HTR-8/SVneo (cell line): ENCODE data around the gene CD58.
"Not testable (repeated sequence)": the region's sequence is repeated elsewhere in the genome, so short reads cannot be mapped to it uniquely, and the experiment has no call there.

Source experiments
- DNase-seq: peaks from one replicate; pipeline ENCODE4 v3.0.0; 2011; ENCODE audit warnings: low spot score, mixed read lengths; ENCODE audit not compliant: insufficient read length
- FAIRE-seq: peaks from 2 replicates; lab custom pipeline; 2011; peaks lifted over from hg19 to GRCh38; lab: Jason Lieb, UNC

Gene CD58

DNA sequence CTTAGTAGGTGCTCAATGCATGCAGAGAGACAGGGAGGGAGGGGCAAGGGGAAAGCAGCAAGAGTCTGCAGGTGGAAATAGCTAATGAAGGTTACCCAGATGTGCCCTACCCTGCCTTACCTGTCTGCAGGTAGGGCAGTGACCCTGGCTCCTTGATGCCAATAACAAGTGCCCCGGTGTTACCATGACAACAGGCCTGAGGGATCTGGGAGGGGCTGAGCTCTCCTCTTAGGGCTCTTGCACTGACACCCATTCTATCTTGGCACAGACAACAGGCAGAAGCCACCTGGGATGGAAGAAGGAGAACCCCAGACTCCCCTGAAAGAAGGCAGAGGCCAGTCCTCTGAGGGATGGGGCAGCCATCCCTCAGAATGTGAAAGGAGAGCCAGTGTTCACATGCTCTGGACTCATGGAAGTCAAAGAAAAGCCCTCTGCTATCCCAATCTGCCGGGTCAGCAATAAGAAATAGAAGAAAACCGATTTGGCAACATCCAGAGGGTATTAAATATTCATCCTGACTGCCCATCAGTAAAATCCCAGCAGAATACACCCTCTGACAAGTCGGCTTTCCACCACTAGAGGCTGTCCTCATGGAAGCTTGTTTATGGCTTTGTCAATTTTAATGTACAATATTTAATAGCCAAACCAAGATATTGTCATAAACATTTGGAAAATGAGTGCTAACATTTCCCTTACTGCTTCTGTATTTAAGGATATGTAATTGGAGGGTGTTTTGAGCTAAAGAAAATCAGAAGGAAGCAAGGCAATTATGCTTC is 24.4 kb upstream of the CD58 start:
- DNase-seq, FAIRE-seq: not testable (repeated sequence)

DNA sequence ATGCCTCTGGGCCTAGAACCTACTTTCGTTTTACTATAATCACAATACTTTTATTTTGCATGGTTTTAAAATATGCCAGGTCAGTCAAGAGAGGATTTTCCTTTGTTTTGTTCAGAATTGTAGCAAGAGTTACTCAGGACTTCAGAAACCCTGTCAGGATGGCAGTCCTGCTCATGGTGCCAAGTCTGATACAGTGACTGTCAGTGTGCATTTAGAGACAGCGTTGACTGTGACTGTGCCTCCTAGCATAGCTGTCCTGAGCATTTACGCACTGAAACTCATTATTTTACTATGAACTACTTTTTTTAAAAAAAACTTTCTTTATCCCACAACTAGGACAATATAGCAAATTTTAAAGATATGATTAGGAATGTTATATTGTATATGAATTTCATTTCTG is 23.2 kb upstream of the CD58 start:
- FAIRE-seq, DNase-seq: not testable (repeated sequence)

DNA sequence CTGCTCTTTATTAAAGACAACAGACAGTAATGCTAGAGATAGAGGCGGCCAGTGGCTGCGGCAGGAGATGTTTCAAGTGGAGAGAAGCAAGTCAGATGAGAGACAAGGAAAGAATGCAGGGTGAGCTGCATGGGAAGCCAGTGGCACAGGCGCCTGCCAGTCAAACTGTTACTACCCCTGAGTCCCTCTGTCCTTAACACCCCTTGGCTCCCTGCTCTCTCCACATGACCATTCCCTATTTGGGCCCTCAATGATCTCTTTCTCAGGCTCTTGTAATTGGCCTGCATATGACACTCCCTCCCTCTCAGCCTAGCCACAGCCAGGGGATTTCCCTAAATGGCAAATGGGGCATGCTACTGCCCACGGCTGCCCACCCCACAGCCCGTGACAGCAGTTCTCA is 22.6 kb upstream of the CD58 start:
- not testable (repeated sequence) for DNase-seq, FAIRE-seq

DNA sequence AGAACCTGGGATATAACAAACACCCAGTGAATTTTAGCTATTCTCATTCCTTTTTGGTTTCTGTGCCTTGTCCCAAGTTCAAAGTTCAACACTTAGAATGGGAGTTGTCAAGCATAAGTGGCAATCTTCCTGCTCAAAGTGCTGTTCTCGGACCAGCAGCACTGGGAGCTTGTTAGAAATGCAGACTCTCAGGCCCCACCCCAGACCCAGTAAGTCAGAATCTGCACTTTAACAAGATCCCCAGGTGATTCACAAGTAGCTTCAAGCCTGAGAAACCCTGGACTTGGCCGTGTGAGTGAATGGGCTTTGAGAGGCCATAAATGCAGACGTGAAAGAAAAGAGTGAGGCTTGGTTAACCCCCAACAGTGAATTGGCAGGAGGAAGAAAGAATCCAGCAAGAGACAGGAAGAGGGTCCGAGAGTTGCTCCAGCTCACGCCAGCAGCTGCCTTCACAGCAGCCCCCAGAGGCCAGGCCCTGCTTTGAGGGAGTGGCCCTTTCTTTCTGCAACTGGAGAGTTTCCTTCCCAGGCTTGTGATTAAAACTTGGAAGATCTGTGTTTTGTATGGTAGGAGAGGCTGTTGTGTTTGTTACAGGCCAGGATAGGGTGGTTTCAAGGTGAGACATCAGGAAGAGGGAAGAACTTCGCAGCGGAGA is 21.3 kb upstream of the CD58 start:
- DNase-seq, FAIRE-seq: not testable (repeated sequence)

DNA sequence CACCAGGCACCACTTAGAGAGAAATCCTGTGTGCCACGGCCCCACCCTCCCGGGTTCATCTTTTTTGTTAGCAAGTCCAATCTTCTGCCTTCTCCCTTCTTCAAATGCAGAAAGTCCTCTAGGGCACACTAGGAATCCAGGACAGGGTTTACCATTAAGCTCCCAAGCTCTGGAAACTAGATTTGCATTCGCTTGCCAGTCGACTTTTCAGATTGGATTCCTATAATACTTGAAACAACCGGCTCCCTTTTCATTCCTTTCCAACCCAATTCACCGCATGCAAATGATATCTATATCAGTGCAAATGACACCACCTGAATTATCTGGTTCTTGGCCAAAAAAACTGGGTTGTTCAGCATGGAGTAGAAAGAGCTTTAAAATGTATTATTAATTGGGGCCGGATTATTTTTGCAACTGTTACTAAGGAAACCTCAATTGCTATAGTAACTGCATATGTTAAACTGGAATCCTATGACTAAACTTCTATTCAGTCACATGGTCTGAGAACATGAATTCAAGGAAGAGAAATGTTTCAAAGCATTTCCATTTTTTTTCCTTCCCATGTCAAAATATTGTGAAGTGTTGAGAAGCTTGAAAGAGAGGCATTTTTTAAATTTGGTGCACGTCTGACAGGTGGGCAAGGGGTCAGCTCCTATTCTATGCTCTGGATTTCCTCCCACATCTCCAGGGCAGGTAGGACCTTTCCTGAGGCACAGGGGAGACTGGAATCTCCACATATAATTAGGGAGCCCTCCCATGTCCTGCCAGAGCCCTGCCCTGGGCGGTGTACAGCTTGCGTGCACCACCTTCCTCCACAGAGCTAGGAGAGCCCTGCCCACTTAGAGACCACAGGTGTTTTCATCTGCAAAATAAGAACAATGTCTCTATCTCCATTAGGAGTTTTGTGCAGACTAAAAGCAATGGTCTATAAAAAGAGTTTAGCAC is 20.5 kb upstream of the CD58 start:
- not testable (repeated sequence) for FAIRE-seq, DNase-seq

DNA sequence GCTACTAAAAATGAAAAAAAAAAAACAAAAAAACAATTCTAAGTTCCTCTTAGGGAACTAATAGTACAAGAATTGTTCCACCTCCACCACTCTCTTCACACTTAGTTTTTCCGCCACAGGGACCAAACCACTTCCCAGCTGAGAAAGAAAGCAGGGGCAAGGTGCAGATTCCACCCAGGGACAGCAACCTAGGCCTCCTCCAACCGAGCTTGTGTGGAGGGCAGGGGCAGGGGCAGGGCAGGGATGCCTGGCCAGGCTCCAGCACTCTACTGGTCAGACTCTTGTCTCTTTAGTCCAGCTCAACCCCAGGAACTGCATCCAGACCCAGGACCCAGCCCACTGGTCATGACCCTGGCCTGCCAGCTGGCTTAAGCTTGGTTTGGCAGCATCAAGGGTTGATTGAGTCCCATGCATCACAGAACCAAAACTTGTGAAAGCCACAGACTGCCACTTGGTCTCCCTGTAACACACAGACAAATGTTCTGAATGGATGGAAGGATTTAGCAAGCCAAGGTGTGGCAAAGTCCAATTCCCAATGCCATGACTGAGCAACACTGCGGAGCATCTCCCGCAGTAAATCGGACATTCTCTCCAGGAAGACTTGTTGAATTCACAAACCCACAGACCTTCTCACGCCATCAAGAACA is 19.7 kb upstream of the CD58 start:
- not testable (repeated sequence) for FAIRE-seq, DNase-seq

DNA sequence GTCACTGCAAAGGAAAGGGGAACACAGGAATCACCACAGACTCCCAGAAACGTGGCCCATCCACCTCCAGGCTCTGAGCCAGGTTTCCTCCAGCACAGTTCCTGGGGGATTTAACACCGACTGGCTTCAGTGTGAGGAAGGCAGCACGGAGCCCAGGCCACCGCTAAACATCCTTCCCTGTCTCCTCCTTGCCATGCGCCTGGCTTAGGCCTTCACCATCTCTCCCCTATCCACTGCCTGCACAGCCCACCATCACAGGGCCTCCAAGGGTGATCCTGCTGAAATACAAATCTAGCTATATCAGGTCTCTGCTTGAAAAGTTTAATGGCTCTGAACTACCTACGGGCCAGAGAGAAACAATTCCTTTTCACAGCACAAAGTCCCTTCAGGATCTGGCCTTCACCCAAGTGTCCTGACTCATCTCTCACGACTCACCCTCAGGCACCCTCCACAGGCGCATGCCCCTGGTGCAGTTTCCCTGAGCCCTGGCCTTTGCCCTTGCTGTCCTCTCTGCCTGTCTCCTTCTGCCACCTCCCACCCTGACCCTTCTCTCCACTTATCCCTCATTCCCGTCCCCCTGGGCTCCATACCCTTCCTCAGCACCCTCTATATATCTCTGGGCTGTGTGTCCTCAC is 18.4 kb upstream of the CD58 start:
- not testable (repeated sequence) for DNase-seq, FAIRE-seq

DNA sequence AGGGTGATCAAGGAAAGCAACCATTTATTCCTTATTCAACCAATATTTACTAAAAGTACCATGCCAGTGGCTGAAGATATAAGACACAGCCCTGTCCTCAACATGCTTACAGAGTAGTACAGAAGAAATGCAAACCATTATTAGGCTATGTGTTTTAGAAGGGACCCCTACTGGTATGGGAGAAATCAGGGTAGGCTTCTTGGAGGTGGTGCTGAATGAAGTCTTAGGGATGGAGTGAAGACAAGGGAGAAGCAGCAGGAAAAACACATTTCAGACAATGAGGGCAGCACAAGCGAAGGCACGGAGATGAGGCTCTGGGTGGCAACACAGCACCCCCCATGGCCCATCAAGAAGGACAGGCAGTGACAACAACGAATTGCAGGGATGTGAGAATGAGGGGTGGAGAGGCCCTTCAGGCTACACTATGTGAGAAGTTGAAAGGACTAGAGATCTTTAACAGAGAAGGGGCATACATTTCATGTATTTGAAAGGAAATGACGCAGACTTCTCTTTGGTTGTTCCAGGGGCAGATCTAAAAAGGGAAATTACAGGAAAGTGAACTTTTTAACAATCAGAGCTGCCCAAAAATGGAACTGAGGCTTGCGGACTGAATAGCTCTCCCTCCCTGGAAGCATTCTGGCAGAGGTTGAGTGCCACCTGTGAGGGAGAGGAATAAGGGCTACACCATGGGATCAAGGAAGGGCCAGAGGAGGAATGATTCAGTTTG is 16.8 kb upstream of the CD58 start:
- no peak for DNase-seq
- no peak for FAIRE-seq

DNA sequence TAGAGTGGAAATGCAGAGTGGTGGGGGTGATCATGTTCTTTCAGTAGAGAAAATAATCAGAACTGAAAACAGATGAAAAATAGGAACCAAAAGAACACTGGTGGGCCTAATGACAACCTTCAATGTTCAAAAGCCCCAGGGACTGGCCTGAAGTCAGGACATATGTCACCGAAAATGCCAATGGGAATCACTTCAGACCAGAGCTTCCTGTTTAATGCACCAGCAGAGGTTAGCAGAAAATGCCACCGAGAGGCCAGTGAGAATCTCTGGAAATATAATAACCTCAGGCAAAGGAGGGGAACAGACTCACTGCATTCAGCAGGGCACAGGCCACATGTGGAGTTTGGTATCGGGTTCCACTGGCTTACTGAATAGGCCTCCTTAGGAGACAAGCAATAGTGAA is 15.9 kb upstream of the CD58 start:
- no peak for FAIRE-seq
- no peak for DNase-seq

DNA sequence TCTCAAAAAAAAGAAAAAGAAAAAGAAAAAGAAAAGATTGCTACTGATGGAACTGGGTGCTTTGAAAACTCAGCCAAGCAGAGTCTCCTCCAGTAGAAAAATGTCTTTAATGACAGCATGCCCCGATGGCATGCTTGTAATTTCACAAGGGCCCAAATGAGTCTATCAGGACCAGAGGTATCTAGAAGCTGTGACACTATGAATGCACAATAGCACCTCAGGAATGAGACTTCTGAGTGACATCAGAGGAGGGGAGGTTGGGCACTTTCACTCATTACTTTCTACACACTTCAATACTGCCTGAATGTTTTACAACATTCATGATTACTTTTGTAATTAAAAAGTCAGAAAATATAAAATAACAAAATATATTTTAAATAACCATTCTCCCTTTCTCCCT is 15.1 kb upstream of the CD58 start:
- DNase-seq = no peak
- FAIRE-seq = no peak

DNA sequence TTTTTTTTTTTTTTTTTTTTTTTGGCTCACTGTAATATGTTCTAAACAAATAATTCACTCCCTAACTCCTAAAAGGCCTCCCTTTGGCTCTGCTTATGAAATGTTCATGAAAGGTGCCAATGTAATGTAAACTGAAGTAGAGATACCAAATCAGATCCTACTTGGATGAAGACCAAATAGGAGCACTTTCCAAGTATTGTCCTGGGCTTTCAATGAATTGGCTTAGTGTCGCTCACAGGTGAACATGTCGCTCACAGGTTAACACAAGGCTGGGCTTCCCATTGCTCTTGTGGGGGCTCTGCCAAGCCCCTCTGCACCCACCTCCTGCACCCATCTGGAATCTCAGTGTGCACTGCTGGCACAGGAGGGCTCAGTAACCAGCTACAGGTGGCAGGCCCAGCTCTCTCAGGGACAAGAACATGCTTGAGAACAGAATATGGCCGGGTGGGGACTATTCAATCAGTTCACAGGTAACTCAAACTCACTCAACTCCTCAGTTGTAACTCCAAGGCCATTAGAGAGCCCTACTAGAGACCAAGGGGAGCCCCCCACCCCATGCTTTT is 10.6 kb upstream of the CD58 start:
- DNase-seq (no peak), FAIRE-seq (no peak)

DNA sequence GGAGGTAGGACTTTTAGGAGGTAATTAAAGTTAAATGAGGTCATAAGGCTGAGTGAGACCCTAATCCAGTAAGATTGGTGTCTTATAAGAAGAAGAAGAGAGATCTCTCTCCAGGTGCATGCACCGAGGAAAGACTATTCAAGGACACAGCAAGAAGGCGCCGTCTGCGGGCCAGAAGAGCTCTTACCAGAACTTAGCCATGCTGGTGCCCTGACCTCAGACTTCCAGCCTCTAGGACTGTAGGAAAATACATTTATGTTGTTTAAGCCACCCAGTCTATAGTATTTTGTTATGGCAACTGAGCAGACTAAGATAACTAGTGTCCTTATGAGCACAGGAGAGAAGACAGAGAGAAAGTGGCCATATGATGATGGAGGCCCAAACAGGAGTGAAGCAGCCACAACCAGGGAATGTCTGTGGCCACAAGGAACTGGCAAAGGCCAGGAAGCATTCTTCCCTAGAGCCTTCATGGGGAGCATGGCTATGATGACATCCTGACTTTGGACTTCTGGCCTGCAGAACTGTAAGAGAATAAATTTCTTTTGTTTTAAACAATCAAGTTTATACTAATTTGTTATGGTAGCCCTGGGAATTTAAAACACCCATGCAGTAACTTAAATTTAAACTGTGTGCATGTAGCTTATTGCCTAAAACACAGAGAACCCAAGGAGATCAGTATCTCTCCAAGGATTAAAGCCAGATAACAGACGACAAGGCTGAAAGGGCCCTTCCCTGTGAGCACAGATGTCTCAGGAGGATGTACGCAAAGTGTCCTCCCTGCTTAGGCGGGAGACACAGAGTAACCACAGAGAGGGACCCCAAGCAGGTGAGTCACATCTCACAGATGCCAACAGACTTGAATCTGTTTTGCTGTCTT is 9.9 kb upstream of the CD58 start:
- DNase-seq (no peak), FAIRE-seq (no peak)

DNA sequence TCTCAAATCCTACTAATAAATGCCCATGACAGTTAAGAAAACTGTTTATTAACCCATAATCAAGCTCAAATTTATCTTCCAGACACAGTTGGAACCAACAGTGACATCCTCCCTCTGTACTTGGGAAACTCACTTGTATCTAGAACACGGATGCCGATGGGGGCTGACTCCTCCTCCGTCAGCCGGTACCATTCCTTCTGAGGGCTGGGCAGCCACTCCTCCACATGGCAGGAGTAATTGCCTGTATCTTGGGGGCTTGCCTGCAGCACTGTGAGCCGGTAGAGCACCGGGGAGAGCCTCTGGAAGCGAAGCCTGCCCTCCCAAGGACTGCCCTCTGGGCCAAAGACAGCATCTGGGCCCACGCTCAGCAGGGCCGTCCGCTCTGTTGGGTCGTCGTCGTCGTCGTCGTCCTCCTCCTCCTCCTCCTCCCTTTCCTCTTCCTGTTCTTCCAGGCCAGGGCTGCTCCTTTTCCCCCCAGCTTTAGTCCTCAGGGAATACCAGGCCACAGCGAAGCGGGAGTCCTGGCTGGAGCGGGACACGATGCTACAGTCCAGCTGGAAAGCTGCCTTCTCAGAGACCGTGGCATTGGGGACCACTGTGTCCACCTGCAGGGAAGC is 8.5 kb upstream of the CD58 start:
- DNase-seq (no peak), FAIRE-seq (no peak)

DNA sequence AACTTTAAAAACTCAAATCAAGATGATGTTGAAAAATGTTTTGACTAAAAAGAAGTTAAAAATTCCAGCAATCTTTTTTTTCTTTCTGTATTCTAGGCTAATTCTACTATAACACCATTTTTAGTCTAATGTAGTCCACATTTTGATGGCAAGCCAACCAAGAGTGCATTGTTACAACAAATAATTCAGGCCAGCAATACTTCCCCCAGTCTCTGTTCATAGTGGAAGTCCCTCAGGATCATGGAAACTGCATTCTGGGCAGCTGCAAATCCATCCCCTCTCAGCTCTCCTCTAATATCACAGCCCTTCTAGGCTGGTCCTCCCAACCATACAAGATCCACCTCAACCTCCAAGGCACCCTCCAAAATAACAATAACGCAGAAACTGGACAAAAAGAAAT is 7.8 kb upstream of the CD58 start:
- FAIRE-seq (no peak), DNase-seq (no peak)

DNA sequence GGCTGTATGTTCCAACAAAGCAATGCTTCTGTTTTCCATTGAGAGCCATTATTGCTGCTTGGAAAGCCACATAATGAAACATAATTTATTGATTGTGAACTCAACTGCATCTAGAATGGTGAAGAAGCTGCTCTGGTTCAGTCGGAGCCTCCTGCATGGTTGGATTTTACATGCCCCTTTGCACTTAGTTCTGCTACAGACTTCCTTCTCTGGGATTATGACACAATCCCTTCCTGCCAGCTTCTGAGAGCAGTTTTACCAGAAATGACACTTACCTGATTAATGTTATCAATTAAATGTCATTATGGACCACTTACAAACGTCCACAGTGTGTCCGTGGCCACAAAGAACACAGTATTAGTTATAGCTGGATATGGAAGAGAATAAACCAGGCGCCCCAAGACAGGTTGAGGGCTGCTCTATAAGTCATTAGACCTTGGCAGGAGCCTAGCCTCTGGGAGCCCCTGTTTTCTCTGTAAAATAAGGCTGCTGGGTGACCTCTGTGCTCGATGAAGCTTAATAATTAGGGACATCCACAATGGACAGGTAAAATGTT is 7.0 kb upstream of the CD58 start:
- FAIRE-seq = no peak
- DNase-seq = no peak

DNA sequence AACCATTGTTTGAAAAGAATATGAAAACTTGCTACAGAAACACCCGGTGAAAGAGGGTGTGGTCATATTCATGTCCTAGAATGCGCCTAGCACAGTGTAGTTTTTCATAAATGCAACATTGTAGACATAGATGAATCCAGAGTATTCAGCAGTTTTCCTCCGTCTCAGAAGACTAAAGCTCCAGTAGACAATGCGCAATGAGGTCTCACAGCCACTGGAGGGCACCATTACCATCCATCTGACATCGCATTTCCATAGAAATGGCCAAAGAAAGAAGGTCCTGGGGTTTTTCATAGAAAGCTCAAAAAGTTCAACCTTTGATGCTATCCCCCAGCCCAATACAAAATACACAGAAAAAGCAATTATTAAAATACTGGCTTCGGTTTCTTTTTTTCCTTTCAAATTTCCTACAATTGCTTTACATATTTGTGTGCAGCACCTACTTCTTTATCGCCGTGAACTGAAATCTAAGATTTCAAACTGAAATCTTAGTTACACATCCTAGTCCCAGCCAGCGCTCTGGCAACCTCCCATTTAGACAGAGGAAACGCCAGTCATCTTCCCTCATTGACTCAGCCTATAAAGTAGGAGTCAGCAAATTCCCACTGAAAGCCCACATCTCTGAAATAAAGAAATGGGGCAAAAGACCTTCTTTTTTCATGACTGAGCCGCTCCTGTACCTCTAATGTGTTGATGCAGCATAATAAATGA is 3.9 kb upstream of the CD58 start:
- FAIRE-seq (no peak), DNase-seq (peak; percentile 54)
